NT2/D1 (cell line): ENCODE results near the gene MC2R.

Experiments
- SUZ12 ChIP-seq: IDR thresholded peaks from 2 replicates; pipeline ENCODE4 v1.6.1; 2011; ENCODE audit not compliant: insufficient read length, insufficient read depth; ENCODE audit errors: extremely low read depth
- YY1 ChIP-seq: IDR thresholded peaks from 2 replicates; pipeline ENCODE4 v1.6.1; 2011; ENCODE audit not compliant: insufficient read length, insufficient read depth
- ZNF274 ChIP-seq: IDR thresholded peaks from 2 replicates; pipeline ENCODE4 v1.6.1; 2011; ENCODE audit warnings: mild to moderate bottlenecking, low read depth, low read length

GRCh38 chr18:13912601-13913000, 2.7 kb downstream of the MC2R start:
- TF ChIP-seq YY1 (no peak), SUZ12 (no peak), ZNF274 (no peak)
